Activated T-cell treated with anti-CD3 and anti-CD28 coated beads for 1 hour (primary cell): ENCODE data around the gene E2F3.
"Not testable (repeated sequence)": the region's sequence is repeated elsewhere in the genome, so short reads cannot be mapped to it uniquely, and the experiment has no call there.

Source experiments
- DNase-seq: peaks from one replicate; pipeline ENCODE4 v3.0.0-alpha.2; 2020; ENCODE audit warnings: low read depth

Gene E2F3

GRCh38 chr6:20467437-20467836 lies 65.8 kb downstream of the E2F3 start:
- no peak for DNase-seq

GRCh38 chr6:20468209-20468608 lies 66.5 kb downstream of the E2F3 start:
- DNase-seq = no peak

- DNase-seq = no peak
Observed at GRCh38 chr6:20472748-20473147, 71.1 kb downstream of the E2F3 start.

GRCh38 chr6:20473518-20473917 lies 71.8 kb downstream of the E2F3 start:
- no peak for DNase-seq

- DNase-seq = no peak
Observed at GRCh38 chr6:20474874-20475542, 73.3 kb downstream of the E2F3 start.

- DNase-seq = no peak
Observed at GRCh38 chr6:20476501-20477043, 74.9 kb downstream of the E2F3 start.

GRCh38 chr6:20477485-20477884 lies 75.8 kb downstream of the E2F3 start:
- no peak for DNase-seq

- no peak for DNase-seq
Observed at GRCh38 chr6:20479060-20479459, 77.4 kb downstream of the E2F3 start.

- no peak for DNase-seq
Observed at GRCh38 chr6:20479526-20479925, 77.8 kb downstream of the E2F3 start.

GRCh38 chr6:20481281-20481680 lies 79.6 kb downstream of the E2F3 start:
- DNase-seq = no peak

- DNase-seq = no peak
Observed at GRCh38 chr6:20483887-20484497, 82.3 kb downstream of the E2F3 start.

GRCh38 chr6:20486641-20487040 lies 85.0 kb downstream of the E2F3 start:
- no peak for DNase-seq

GRCh38 chr6:20487669-20488375 lies 86.1 kb downstream of the E2F3 start:
- no peak for DNase-seq

GRCh38 chr6:20490591-20490990 lies 88.9 kb downstream of the E2F3 start:
- DNase-seq = no peak

GRCh38 chr6:20492099-20492498 lies 90.4 kb downstream of the E2F3 start:
- DNase-seq = no peak

GRCh38 chr6:20497216-20498040 lies 95.7 kb downstream of the E2F3 start:
- DNase-seq = no peak

- DNase-seq = no peak
Observed at GRCh38 chr6:20498041-20498385, 96.3 kb downstream of the E2F3 start.

- no peak for DNase-seq
Observed at GRCh38 chr6:20509212-20509611, 107.5 kb downstream of the E2F3 start.

GRCh38 chr6:20511852-20512251 lies 110.2 kb downstream of the E2F3 start:
- no peak for DNase-seq

GRCh38 chr6:20525208-20525607 lies 123.5 kb downstream of the E2F3 start:
- not testable (repeated sequence) for DNase-seq

GRCh38 chr6:20529086-20529448 lies 127.4 kb downstream of the E2F3 start:
- not testable (repeated sequence) for DNase-seq

GRCh38 chr6:20532881-20533280 lies 131.2 kb downstream of the E2F3 start:
- no peak for DNase-seq
